GM18868 (cell line): ENCODE measurements around the gene CELSR1.

Experiments
- ATAC-seq: cut with Tn5 transposase; IDR thresholded peaks from one replicate; pipeline ENCODE4 v1.9.1; 2021; ENCODE audit warnings: mild to moderate bottlenecking, moderate library complexity; ENCODE audit not compliant: unreplicated experiment

CELSR1 gene

DNA sequence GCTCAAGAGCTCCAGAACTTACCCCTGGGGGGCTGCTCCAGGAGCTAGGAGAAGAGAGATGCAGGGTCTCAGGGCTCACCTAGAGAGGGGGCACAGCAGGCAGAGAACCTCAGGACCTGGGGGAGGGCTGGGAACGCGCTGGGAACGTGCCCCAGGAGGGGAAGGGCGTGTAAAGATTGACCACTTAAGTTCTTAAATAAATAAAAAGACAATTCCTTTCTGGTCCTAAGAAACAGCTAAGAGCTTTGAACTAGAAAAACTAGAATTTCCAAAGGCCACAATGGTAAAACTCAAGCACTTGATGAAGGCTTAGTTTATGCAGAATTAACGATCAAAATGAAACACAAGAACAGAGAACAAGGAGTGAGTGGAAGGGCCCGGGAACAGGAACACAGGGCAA, 89.1 kb downstream of the CELSR1 start:
- no peak for ATAC-seq

DNA sequence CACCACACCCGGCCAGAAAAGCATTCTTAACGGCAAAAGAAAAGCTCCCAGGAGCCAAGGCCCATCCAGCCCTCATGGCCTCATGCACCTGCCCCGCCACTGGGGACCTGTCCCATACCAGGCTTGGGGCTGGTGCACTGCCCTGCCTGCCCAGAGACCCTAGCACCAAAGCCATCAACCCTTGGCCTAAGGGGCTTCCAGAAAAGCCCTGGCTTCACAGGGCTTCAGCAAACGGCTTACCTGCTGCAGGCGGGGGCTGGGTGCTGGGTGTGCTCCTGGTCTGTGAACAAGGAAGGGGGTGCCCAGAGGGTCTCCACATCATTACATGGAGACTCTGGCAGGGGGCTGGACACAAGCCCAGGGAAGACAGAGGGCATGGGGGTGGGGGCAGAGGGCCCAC, 89.5 kb downstream of the CELSR1 start:
- ATAC-seq = no peak

DNA sequence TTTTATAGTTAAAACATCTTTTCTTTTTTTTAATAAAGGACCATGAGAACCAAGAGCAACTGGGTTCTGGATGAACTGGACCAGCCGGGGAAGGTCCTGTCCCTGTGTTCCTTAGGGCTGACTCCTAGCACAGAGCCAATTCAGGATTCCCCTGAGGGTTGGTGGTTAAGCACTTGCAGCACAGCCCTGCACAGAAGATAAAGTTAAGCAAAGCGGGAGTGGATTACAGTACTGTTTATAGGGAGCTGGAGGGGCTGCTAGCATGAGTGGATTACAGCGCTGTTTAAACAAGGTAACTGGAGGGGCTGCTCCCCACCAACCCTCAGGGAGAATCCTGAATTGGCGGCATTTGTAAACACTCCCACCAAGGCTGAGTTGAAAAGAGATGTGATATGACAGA, 90.6 kb downstream of the CELSR1 start:
- ATAC-seq = no peak

DNA sequence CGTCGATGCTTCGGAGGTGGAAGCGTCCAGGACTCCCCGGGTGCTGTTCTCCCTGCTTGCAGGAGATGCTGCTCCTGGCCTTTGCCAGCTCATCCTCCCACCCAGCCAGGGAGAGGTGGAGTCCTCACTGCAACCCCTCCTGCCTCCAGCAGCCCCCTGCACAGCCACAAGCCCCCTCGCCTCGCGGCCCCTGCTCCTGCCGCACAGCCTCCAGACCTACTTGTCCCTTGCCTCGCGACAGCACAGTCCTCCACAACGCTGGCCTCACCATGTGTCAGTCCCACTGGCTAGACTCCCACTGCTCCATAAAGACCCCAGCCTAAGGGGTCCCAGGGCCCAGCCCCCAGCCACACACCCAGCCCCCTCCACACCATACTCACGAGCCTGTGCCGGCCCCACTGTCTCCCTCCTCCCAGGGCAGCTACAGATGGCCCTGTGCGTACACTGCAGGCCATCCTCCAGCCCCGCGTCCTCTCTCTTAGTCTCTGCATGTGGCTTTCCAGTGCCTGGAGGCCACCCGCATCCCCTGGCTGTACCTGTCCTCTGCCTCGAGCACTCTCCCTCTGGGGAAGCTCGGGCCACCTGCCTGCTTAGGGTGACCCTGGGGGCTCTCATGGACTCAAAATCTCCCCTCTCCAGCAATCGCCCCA, 91.5 kb downstream of the CELSR1 start:
- ATAC-seq = no peak

DNA sequence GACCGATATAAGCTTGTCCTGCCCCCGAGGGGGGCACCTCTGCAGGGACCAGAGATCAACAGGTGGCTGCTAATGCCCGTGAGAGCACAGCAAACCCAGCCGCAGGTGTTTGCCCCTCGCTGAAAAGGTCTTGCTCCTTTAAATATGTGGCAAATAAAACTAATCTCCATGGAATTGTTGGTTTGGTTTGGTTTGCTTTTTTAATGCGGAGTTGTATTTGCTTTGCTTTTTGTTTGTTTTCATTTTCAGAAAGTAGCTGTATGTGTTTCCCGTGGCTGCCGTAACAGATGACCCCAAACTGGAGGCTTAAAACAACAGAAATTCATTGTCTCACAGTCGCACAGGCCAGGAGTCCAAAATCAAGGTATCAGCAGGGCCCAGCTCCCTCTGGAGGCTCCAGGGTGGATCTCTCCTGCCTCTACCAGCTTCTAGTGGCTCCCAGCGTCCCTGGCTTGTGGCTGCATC, 93.0 kb downstream of the CELSR1 start:
- ATAC-seq = no peak

DNA sequence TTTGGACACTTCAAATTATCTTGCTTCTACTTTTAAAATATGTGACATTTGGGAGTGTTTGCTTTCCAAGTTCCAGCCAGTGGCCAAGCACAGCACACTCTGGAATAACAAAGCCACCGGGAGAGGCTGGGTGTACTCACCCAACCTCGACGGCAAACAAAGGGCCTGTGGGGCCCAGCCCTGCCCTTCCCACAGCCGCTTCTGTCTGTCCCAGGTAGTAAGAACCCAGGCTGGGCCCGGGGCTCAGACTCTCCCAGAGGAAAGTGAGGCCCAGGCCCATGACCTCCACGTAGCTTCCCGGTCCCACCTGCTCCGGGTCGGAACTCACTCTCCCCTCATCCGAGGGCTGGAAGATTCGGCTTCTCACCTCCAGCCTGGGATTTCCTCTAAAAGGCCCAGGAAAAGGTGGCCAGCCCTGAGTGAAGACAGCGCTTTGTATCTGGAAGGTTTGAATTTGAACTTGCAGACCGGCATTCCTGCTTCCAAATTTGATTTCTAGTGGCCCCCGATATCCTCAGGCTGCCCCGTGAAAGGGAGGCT, 93.5 kb downstream of the CELSR1 start:
- no peak for ATAC-seq

DNA sequence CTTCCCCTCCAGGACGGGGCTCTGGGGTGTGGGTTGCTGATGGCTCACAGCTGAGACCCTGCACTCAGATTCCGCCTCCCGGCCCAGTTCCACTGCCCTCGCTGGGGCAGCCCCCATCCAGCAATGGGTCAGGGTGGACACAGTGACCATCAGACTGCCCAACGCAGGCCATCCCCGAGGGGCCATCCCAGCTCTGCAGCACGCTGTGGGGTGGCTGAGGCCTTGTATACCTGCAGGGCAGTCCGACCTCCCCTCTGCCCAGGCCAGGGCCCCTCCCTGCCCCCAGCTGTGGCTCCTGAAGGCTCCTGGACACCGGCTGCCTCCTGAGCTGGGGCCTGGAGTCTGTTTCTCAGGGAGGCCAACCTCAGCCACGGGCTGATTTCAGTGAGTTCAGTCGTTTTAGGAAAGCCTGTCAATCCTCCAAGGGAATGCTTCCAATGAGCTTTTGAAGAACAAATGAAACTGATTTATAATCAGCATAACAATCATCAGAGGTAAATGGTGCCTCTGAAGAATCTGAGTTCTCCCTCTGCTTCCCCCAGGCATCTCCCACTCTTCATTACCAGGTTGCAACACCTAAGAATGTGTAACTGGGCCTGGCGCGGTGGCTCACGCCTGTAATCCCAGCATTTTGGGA, 95.1 kb downstream of the CELSR1 start:
- ATAC-seq = no peak

DNA sequence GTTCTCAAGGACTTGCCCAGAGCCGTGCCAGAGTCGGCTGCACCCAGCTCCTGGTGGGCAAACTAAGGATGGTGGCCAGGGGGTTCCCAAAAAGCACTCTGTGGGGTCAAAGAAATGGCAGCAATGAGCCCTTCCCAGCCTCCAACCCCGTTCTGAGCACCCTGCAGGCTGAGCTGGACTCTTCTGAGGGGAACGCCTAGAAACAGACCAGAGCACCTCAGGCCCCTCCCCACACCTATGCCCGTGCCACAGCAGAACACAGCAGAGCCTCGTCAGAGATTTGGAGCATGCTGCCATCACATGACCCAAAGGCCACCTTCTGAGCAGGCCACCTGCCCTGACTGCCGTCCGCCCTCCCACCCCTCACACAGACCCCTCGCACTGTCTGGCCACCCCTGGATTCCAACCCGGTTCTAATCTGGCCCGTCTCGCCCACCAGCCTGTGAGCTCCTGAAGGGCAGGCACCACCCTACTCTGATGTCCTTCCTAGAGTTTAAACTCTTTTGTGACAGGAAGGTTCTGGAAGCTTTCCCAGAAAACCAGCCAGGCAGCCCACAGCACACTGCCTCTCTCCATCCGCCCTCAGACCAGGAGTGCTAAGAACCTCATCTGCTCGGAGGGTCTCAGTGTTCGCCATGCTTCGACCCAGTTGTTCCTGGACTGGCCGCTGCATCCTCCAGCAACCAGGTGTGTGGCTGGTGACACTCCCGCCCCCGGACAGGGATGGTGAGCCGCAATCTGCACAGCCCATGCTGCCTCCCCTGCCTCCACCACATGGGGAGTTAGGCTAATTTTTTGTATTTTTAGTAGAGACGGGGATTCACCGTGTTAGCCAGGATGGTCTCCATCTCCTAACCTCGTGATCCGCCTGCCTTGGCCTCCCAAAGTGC, 97.6 kb downstream of the CELSR1 start:
- no peak for ATAC-seq

DNA sequence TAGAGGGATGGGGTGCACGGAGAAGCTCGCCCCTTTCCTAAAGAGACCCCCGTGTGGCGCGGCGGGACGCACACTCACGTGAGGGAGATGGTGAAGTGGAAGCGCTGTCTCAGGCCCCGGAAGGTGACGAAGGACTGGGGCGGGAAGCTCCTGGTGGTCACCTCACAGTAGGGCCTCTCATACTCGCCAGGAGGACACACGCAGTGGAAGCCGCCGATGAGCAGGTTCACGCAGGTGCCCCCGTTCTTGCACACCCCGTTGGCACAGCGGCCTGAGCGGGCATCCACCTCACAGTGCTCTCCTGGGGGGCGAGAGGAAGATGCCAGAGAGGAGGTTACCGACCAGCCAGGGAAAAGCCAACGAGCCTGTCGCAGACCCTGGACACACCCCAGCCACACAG, 98.3 kb downstream of the CELSR1 start:
- no peak for ATAC-seq

DNA sequence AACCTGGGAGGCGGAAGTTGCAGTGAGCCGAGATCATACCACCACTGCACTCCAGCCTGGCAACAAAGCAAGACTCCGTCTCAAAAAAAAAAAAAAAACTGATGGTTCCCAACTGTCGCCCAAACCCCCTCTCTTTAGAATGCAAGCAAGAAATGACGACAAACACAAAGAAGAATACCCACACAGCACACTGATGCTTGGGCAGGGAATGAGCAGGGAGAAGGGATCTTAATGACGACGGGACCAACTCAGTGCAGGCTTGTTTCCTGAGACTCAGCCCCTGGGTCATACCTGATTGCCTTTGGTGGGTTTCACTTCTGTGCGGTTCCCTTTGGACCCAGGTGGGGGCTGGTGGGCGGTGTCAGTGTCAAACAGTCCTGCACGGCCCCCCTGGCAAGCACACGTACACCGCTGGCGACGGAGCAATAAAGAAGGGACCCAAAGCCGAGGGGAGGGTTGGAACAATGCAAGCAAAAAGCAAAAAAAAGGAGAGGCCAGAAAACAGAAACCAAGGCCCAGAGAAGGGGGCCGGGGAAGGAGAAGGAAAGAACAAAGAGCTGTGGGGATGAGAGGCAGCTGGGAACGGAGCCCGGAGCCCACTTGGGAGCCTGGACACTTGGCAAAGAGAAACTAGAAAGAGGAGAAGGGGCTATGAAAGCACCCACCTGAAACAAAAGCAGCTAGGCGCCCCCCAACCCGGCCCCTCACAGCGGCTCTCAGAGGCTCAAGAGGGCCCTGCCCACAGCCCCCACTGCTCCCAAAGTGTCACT, 99.6 kb downstream of the CELSR1 start:
- no peak for ATAC-seq

DNA sequence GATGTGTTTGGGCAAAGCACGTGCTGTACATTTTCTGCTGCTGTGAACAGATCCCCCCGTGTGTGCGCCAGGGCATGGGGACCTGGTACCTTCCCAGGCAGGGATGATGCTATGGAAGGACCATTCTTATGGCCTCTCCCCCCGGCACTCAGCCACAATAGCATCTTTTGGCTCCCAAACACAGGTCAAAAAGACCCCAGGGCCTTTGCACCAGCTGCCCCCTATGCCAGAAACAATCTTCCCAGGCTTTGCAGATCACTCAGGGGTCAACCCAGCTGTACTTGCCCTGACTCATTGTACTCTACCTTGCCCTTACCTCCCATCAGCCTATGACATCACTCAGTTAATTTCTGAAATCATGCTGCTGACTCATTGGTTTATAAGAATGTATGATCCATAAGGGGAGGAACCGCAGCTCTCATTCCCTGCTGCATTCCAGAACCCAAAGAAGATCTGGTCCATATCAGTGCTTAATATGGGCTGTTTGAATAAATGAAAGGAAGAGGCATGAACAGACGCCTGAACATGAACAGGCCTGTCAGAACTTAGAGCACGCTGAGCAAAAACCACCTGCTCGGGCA, 100.7 kb downstream of the CELSR1 start:
- no peak for ATAC-seq

DNA sequence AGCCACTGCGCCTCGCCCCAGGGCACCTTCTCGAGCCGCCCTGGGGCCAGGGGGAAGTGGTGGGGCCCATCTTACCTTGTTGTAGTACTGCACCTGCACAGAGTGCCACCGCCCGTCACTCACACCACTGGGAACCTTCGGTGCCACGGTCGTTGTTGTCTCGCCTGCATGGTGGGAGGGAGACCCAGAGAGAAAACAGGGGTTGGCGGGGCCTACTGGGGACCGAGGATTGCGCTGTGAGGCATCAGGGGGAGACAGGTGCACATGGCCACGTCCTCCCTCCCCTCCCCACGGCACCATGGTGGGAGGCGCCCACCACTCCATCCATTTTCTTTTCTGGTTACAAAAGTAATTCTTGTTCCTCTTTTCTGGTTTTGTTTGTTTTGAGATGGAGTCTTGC, 104.1 kb downstream of the CELSR1 start:
- no peak for ATAC-seq

DNA sequence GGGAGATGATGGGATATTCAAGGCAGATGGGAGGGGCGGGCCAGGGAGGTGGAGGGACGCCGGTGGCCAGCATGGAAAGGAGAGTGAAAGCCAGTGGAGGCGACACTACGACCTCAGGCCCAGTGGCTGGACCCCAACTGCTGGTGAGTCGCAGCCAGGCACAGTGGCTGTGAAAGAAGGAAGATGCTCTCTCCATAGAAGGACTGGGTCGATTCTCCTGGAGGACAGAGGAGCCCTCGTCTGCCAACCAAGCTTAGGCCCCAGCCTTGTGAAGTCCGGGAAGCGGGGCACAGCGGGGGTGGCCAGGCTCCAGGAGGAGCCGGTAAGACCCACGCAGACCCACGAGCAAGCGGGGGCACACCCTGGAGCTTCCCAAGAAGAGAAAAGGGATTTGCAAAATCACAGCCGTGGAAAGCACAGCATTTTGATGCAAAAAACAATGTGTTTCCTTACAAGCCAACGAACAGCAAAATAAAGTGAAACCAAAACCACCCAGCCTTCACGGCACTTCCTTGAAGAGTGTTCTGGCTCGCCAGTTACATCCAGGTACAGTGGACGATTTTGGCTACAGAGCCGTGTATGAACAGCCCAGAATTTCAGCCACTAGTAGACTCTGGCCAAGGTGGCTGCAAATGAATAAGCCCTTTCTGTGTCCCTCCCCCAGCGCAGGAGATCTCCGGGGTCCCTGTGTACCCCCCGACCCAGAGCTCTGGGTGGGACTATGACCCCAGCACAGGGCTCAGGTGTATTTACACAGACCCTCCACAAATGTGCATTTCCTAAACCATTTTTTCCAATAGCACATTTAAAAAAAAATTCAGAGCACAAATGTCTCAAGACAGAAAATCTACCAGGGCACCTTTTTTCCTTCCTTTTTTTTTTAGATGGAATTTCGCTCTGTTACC, 105.0 kb downstream of the CELSR1 start:
- no peak for ATAC-seq

DNA sequence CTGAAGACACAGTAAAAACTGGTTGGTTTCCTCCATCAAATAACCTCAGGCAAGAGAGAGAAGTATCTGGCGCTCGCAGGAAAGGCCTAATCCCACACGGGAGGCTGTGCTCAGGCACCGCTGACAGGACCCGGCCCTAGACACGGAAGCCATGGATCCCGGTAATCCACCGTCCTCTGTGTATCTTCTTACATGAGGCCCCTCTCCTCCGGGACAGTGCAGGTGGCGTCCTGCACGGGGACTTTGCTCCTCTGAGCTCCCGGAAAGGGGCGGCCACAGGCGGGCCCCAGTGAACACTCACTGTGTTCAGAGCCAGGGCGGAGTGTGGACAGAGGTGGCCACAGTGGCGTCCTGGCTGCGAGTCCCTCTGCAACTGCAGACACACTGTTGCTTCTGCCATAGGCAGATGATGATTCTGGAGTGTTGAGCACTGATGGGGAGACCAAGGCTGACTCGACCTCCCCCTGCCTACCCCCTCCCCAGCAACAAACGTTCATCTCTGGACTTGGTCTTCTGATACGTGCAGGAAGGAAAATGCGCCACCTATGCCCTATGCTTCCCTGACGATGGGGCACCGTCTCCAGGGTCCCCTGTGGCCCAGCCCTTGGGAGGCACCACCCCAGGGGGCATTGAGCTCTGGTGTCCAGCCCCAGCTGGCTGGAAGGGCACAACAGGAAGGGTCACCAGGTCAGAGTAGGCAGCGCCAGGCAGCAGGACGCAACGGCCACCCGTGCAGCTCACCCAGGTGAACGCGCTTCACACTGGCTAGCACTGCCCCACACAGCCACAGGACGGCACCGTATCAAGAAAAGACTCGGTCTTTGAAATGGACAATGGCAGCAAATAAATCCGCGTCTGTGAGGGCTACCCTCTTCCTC, 106.2 kb downstream of the CELSR1 start:
- no peak for ATAC-seq

DNA sequence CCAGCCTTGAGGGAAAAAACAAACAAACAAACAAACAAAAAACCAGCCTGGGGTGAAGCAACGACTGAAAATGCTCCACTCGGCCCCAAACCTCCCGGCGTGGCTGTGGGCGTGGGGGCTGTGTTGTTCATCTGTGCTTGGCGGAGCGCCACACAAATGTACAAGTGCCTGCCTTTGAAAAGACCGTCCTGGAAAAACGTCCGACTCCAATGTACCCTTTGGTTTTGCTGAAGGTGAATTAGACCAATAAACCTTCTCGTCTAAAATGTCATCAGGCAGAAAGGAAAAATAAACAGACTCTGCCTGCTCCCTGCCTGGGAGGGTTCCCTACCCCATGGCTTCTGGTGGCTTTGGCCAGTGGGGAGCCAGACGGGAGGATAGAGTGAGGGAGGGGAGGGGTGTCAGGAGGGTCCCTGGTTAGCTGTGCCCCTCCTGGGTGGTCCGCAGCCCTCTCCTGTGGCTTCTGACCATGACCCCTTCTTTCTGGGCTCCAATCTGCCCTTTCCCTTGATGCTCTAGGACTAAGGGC, 108.0 kb downstream of the CELSR1 start:
- no peak for ATAC-seq

DNA sequence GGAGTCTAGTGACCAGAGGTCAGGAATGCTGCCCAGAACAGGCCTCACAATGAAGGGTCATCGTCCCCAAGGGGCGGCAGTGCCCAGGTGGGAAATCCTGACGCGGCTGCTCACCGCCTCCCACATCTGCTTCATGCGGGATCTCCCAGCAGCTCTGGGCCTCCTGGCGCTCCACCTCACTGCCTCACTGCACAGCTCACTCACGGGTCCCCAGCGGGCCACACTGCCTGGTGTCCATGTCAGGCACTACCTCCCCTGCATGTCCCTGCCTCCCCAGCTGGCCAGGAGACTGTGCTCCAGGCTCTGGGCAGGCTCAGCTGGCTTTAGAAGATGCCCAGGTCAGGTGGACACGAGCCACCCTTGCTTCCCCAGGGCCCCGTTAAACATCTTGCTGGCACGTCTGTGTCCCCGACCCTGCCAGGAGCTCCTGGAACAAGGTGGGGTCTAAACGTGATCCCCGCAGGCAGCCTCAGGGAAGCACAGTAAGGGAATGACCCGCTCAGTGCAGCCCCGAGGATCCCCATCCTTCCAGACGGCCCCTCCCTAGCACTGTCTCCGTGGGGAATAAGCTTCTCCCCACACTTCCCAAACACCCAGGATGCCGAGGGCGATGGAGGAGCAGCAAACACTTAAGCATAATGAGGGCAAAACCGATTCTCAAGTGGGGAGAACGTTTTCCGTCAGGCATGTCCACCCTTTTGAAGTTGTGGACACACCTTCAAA, 108.7 kb downstream of the CELSR1 start:
- no peak for ATAC-seq

DNA sequence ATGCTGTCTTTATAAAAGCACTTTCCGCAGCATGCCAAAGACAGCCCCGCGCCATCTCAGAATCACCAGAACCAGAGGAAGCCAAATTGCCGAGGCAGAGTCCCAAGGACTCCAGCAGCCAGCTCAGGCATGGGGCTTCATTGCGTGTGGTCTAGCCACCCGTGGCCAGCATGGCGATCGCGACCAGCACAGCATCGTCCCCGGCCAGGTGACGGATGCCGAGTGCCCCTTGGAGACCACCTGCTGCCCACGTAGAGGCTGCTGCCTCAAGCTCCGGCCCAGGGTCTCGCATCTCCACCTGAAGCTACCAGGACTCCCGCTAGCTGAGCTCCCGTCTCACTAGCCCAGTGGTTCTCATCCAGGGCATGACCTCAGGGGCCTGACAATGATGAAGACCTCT, 109.2 kb downstream of the CELSR1 start:
- no peak for ATAC-seq

DNA sequence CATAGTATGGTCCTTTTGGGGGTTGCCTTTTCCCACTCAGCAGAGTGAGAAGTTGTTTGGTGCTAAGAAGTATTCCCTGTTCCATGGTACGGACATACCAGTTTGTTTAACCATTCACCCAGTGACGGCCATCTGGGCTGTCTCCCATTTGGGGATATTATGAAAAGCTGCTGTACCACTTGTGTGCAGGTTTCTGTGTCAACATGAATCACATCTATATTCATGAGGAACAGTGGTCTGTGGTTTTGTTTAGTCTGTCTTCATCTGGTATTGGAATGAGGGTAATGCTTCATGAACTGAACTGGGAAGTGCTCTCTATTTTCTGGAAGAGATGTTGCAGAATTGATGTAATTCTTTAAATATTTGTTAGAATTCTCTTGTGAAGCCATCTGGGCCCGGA, 112.4 kb downstream of the CELSR1 start:
- no peak for ATAC-seq
